HepG2 (cell line): ENCODE data around the gene CEP104. TPM values are rescaled to one million over a fixed set of nuclear protein-coding genes. Genes with fewer than 3 reads are reported as not detected.

Experiments used
- ATAC-seq: fragments of 200-7000 bp; cut with Tn5 transposase; 3 replicates; pipeline ENCODE4 v1.9.1; 2020; ENCODE audit warnings: mild to moderate bottlenecking, moderate library complexity
- BruUV-seq: library from RNA; stranded (reverse); fragments of 400-500 nt; replicated peaks from 2 replicates; lab custom pipeline; 2021; lab: Mats Ljungman, UMichigan
- CTCF ChIA-PET: fragments of 300-600 bp; formaldehyde crosslinking; extraction: SDS; loops from one replicate; lab custom pipeline; 2021; ENCODE audit warnings: low total read pairs, inconsistent platforms, low intra/inter-chr PET ratio; lab: Yijun Ruan, JAX
- POLR2A ChIA-PET: fragments of 350-600 bp; sonication (Branson Sonifier 250); formaldehyde crosslinking; loops from one replicate; lab custom pipeline; 2020; ENCODE audit warnings: antibody characterized with exemption, inconsistent platforms; lab: Yijun Ruan, JAX
- DNase-seq: peaks from one replicate; pipeline ENCODE4 v3.0.0-alpha.2; 2015; ENCODE audit warnings: low spot score
- FAIRE-seq: peaks from 3 replicates; lab custom pipeline; 2011; peaks lifted over from hg19 to GRCh38; lab: Jason Lieb, UNC
- H2AFZ ChIP-seq: one replicate; pipeline ENCODE4 v1.6.1; 2011; ENCODE audit warnings: low read length, inconsistent platforms
- H3K27ac ChIP-seq: fragments of 300-600 bp; 3 replicates; pipeline ENCODE4 v1.8.0; 2011; ENCODE audit warnings: mixed run types, mild to moderate bottlenecking, mixed read lengths, low read length, inconsistent platforms; ENCODE audit not compliant: insufficient read depth; ENCODE audit errors: extremely low read length
- H3K27me3 ChIP-seq, 2 experiments: fragments of 200-600 bp in 1 of 2; 2 replicates in 1 of 2; 3 replicates in 1 of 2; pipeline versions ENCODE4 v1.6.0 to v1.8.0; 2011; ENCODE audit warnings: low read length in 2 of 2, mild to moderate bottlenecking in 2 of 2, moderate library complexity in 2 of 2, inconsistent platforms in 1 of 2; ENCODE audit not compliant: insufficient read depth in 2 of 2, control insufficient read depth in 1 of 2
- H3K36me3 ChIP-seq, 2 experiments: fragments of 200-600 bp in 1 of 2; replicated peaks in 1 of 2; 2 replicates in 1 of 2; 3 replicates in 1 of 2; pipeline versions ENCODE4 v1.5.1 to v1.8.0; 2011; ENCODE audit warnings: low read length in 2 of 2, inconsistent platforms in 1 of 2; ENCODE audit not compliant: insufficient read depth in 2 of 2, control insufficient read depth in 1 of 2
- H3K4me1 ChIP-seq: 2 replicates; pipeline ENCODE4 v1.5.1; 2012; ENCODE audit warnings: low read length, inconsistent platforms; ENCODE audit not compliant: insufficient read depth
- H3K4me2 ChIP-seq: 2 replicates; pipeline ENCODE4 v1.6.0; 2011; ENCODE audit warnings: low read depth, low read length, inconsistent platforms
- H3K4me3 ChIP-seq, 3 experiments: fragments of 200-600 bp in 1 of 3; sonication (generic), shearing (Covaris generic) in 1 of 3; replicated peaks in 1 of 3; 2 replicates each; pipeline ENCODE4 v1.5.1; 2011 to 2016; ENCODE audit warnings: low read length in 3 of 3, inconsistent platforms in 2 of 3, low read depth in 2 of 3, mild to moderate bottlenecking in 2 of 3, control low read depth in 1 of 3, mixed read lengths in 1 of 3; ENCODE audit not compliant: insufficient read depth in 1 of 3
- H3K79me2 ChIP-seq: one replicate; pipeline ENCODE4 v1.6.1; 2011; ENCODE audit warnings: low read length, inconsistent platforms; ENCODE audit not compliant: insufficient read depth
- H3K9ac ChIP-seq: 2 replicates; pipeline ENCODE4 v1.6.0; 2011; ENCODE audit warnings: mild to moderate bottlenecking, low read depth, low read length, inconsistent platforms; ENCODE audit not compliant: insufficient read depth
- H3K9me3 ChIP-seq: 2 replicates; pipeline ENCODE4 v1.5.1; 2012; ENCODE audit warnings: mild to moderate bottlenecking, low read length
- H4K20me1 ChIP-seq: 2 replicates; pipeline ENCODE4 v1.6.0; 2011; ENCODE audit warnings: inconsistent platforms, mild to moderate bottlenecking, low read length, moderate library complexity; ENCODE audit not compliant: insufficient read depth
- BORCS8-MEF2B ChIP-seq: sonication (generic); formaldehyde crosslinking; IDR thresholded peaks from 2 replicates; pipeline ENCODE4 v1.8.0; 2022; ENCODE audit warnings: mild to moderate bottlenecking, missing genetic modification reagents
- BRD4 ChIP-seq: sonication (generic); formaldehyde crosslinking; IDR thresholded peaks from 2 replicates; pipeline ENCODE4 v1.4.0; 2020; ENCODE audit warnings: missing genetic modification reagents
- GFI1 ChIP-seq: sonication (generic); formaldehyde crosslinking; IDR thresholded peaks from 2 replicates; pipeline ENCODE4 v1.5.0; 2020; ENCODE audit warnings: missing genetic modification reagents, mild to moderate bottlenecking, borderline replicate concordance
- GRHL1 ChIP-seq: sonication (generic); formaldehyde crosslinking; conservative IDR thresholded peaks from 2 replicates; pipeline ENCODE4 v1.8.0; 2022; ENCODE audit warnings: missing genetic modification reagents
- KDM3A ChIP-seq: IDR thresholded peaks from 2 replicates; pipeline ENCODE4 v1.6.1; 2018; ENCODE audit warnings: low read depth, missing compliant biosample characterization
- MAFG ChIP-seq: sonication (generic); formaldehyde crosslinking; IDR thresholded peaks from 2 replicates; pipeline ENCODE4 v1.5.1; 2020; ENCODE audit warnings: mild to moderate bottlenecking, missing genetic modification reagents
- MED8 ChIP-seq: sonication (generic); formaldehyde crosslinking; IDR thresholded peaks from 2 replicates; pipeline ENCODE4 v1.8.1; 2023; ENCODE audit warnings: mild to moderate bottlenecking, missing genetic modification reagents; ENCODE audit not compliant: insufficient replicate concordance
- PITX1 ChIP-seq: sonication (generic); formaldehyde crosslinking; IDR thresholded peaks from 2 replicates; pipeline ENCODE4 v1.5.1; 2020; ENCODE audit warnings: mild to moderate bottlenecking, missing genetic modification reagents
- SMARCE1 ChIP-seq: fragments of 450-650 bp; IDR thresholded peaks from 2 replicates; pipeline ENCODE4 v1.6.1; 2017; ENCODE audit warnings: borderline replicate concordance
- SNAI1 ChIP-seq: sonication (generic); formaldehyde crosslinking; IDR thresholded peaks from 2 replicates; pipeline ENCODE4 v1.5.0; 2020; ENCODE audit warnings: mild to moderate bottlenecking, missing genetic modification reagents, borderline replicate concordance
- SOX6 ChIP-seq, 2 experiments: fragments of 450-650 bp in 1 of 2; sonication (generic) in 1 of 2; formaldehyde crosslinking in 1 of 2; IDR thresholded peaks; 2 replicates each; pipeline versions ENCODE4 v1.4.0 to v1.6.1; 2017 to 2020; ENCODE audit warnings: antibody characterized with exemption in 1 of 2, mild to moderate bottlenecking in 1 of 2, missing genetic modification reagents in 1 of 2
- XBP1 ChIP-seq: sonication (generic); formaldehyde crosslinking; IDR thresholded peaks from 2 replicates; pipeline ENCODE4 v1.5.0; 2020; ENCODE audit warnings: missing genetic modification reagents
- ZC3H4 ChIP-seq: sonication (generic); formaldehyde crosslinking; IDR thresholded peaks from 2 replicates; pipeline ENCODE4 v1.4.0; 2020; ENCODE audit warnings: missing genetic modification reagents, borderline replicate concordance
- ZFP41 ChIP-seq: sonication (generic); formaldehyde crosslinking; IDR thresholded peaks from 2 replicates; pipeline ENCODE4 v1.4.0; 2020; ENCODE audit warnings: mild to moderate bottlenecking, missing genetic modification reagents, borderline replicate concordance
- ZKSCAN1 ChIP-seq: fragments of 150-350 bp; IDR thresholded peaks from 2 replicates; pipeline ENCODE4 v1.6.1; 2014; ENCODE audit warnings: low read length
- ZNF329 ChIP-seq: sonication (generic); formaldehyde crosslinking; IDR thresholded peaks from 2 replicates; pipeline ENCODE4 v1.9.0; 2021; ENCODE audit warnings: low read depth, mild to moderate bottlenecking, missing genetic modification reagents
- ZNF780A ChIP-seq: sonication (generic); formaldehyde crosslinking; IDR thresholded peaks from 2 replicates; pipeline ENCODE4 v1.8.0; 2022; ENCODE audit warnings: mild to moderate bottlenecking, missing genetic modification reagents, moderate library complexity
- ZNF781 ChIP-seq: sonication (generic); formaldehyde crosslinking; IDR thresholded peaks from 2 replicates; pipeline ENCODE4 v1.5.1; 2020; ENCODE audit warnings: borderline replicate concordance, mild to moderate bottlenecking, missing genetic modification reagents; ENCODE audit errors: not compliant biosample characterization
- ZNF792 ChIP-seq: IDR thresholded peaks from 2 replicates; pipeline ENCODE4 v1.6.1; 2016
- ZNF850 ChIP-seq: sonication (generic); formaldehyde crosslinking; conservative IDR thresholded peaks from 2 replicates; pipeline ENCODE4 v1.9.0; 2021; ENCODE audit warnings: mild to moderate bottlenecking, missing genetic modification reagents
- ZSCAN22 ChIP-seq: sonication (generic); formaldehyde crosslinking; IDR thresholded peaks from 2 replicates; pipeline ENCODE4 v1.4.0; 2020; ENCODE audit warnings: mild to moderate bottlenecking, missing genetic modification reagents
- WGBS: methylation state at CpG from one replicate; pipeline ENCODE4 v1.1.6; 2017; ENCODE audit warnings: low lambda C conversion rate; 5-methylcytosine and 5-hydroxymethylcytosine counted together
- in situ Hi-C: cut with HindIII; loops from 2 replicates; pipeline ENCODE4 v1.10.0; 2017; ENCODE audit warnings: low pct_unique_long_range_greater_than_20kb; ENCODE audit not compliant: extremely low pct_ligation_motif_present
- intact Hi-C: fragments of 100-400 bp; cut with micrococcal nuclease; formaldehyde crosslinking; loops from one replicate; pipeline ENCODE4 v1.10.0; 2022; ENCODE audit not compliant: unreplicated experiment
- polyA plus RNA-seq, 8 experiments: library from polyadenylated mRNA; depleted of rRNA in 3 of 8; stranded (reverse) in 7 of 8; unstranded in 1 of 8; fragments of >200 nt; fragmentation: Illumina TruSeq in 4 of 8; extraction: Trizol in 4 of 8; gene quantifications; 2 replicates each; pipeline versions ENCODE4 v1.2.1 to v1.2.3, GENCODE V29; 2011 to 2016; ENCODE audit warnings: low read depth in 4 of 8, missing spikeins in 1 of 8, mixed read lengths in 1 of 8; ENCODE audit not compliant: insufficient read depth in 1 of 8
- total RNA-seq, 5 experiments: library from RNA; depleted of rRNA; stranded (reverse); fragments of >200 nt; fragmentation: Illumina TruSeq; extraction: Trizol; gene quantifications; 2 replicates each; pipeline ENCODE4 v1.2.3, GENCODE V29; 2016; ENCODE audit warnings: low read depth in 1 of 5
- TF ChIP-seq, protein P1 (sequence below): sonication (generic); formaldehyde crosslinking; IDR thresholded peaks from 2 replicates; pipeline ENCODE4 v1.8.1; 2023; ENCODE audit warnings: missing genetic modification reagents, mild to moderate bottlenecking, borderline replicate concordance
- TF ChIP-seq, protein P2 (sequence below): sonication (generic); formaldehyde crosslinking; IDR thresholded peaks from 2 replicates; pipeline ENCODE4 v1.4.0; 2020; ENCODE audit warnings: missing genetic modification reagents

The CEP104 gene
- total and polyA plus RNA-seq, 2 of the 13 experiments (the other 11 are each of a cell fraction or from before 2014, with no cell fraction given), result 20.4 to 30.1 TPM

- Histone ChIP-seq H3K79me2 (peaks cover 7% of the 10 kb centered on the region), H3K27ac (no peak overlapping the region), H3K4me3 (no peak overlapping the region), H3K4me1 (peaks cover 43% of the 10 kb centered on the region), H3K4me2 (no peak overlapping the region), H3K27me3 (no peaks in the 10 kb centered on the region), H3K9me3 (no peaks in the 10 kb centered on the region), H3K9ac (no peak overlapping the region), H4K20me1 (no peaks in the 10 kb centered on the region), H2AFZ (no peak overlapping the region), H3K36me3 (peaks cover 14 to 35% of the 10 kb centered on the region in 2 experiments)
- WGBS, result 82% methylated on average over 4 of the region's 14 CpGs
- in situ Hi-C loops (no loop called here), intact Hi-C loops (loop anchor here (10.0 kb wide), 1 partner anchor 126 kb away; the partner anchor contains the start of gene C1orf174)
- FAIRE-seq, result no peak
- no peak for ATAC-seq
- ChIA-PET POLR2A (interaction anchor here (1.2 kb wide), 1 partner anchor 17 kb away, joined by 4 read pairs; the partner anchor contains the start of gene LRRC47), CTCF (no interaction called here)
- BruUV-seq, result TSS peak; percentile 15
- DNase-seq, result no peak
- no peak for TF ChIP-seq BRD4 (CRISPR knock-in tag)
- TF ChIP-seq GRHL1, result no peak
- TF ChIP-seq ZNF781 (CRISPR knock-in tag), result no peak
- TF ChIP-seq PITX1 (CRISPR knock-in tag), result no peak
- no peak for TF ChIP-seq ZNF792
- TF ChIP-seq SOX6 (IDR thresholded peaks at IDR 0.05), result no peak
- no peak for TF ChIP-seq SOX6 (CRISPR knock-in tag; IDR thresholded peaks at IDR 0.05)
- TF ChIP-seq SMARCE1, result no peak
- TF ChIP-seq, protein P1, sequence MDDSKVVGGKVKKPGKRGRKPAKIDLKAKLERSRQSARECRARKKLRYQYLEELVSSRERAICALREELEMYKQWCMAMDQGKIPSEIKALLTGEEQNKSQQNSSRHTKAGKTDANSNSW (CRISPR knock-in tag), result no peak
- TF ChIP-seq ZFP41, result no peak
- TF ChIP-seq MAFG (CRISPR knock-in tag), result no peak
- TF ChIP-seq, protein P2, sequence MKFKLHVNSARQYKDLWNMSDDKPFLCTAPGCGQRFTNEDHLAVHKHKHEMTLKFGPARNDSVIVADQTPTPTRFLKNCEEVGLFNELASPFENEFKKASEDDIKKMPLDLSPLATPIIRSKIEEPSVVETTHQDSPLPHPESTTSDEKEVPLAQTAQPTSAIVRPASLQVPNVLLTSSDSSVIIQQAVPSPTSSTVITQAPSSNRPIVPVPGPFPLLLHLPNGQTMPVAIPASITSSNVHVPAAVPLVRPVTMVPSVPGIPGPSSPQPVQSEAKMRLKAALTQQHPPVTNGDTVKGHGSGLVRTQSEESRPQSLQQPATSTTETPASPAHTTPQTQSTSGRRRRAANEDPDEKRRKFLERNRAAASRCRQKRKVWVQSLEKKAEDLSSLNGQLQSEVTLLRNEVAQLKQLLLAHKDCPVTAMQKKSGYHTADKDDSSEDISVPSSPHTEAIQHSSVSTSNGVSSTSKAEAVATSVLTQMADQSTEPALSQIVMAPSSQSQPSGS (CRISPR knock-in tag), result no peak
- TF ChIP-seq SNAI1, result no peak
- no peak for TF ChIP-seq ZNF329 (CRISPR knock-in tag)
- no peak for TF ChIP-seq ZNF850
- TF ChIP-seq ZC3H4 (CRISPR knock-in tag), result no peak
- TF ChIP-seq XBP1 (CRISPR knock-in tag), result no peak
- TF ChIP-seq ZKSCAN1, result no peak
- no peak for TF ChIP-seq ZSCAN22 (CRISPR knock-in tag)
- no peak for TF ChIP-seq ZNF780A
- TF ChIP-seq GFI1 (CRISPR knock-in tag), result no peak
- TF ChIP-seq MED8, result no peak
- TF ChIP-seq BORCS8-MEF2B (CRISPR knock-in tag), result no peak
- no peak for TF ChIP-seq KDM3A (CRISPR knock-in tag)
Measured at GRCh38 chr1:3778590-3779264, 78.3 kb downstream of the CEP104 start.
